ENCODE measurements around the gene MECR. TPM values are rescaled to one million over a fixed set of nuclear protein-coding genes. Genes with fewer than 3 reads are reported as not detected.

MECR gene
- total and polyA plus RNA-seq, 2 experiments from 2014 or later: 41.4 to 60.0 TPM

DNA sequence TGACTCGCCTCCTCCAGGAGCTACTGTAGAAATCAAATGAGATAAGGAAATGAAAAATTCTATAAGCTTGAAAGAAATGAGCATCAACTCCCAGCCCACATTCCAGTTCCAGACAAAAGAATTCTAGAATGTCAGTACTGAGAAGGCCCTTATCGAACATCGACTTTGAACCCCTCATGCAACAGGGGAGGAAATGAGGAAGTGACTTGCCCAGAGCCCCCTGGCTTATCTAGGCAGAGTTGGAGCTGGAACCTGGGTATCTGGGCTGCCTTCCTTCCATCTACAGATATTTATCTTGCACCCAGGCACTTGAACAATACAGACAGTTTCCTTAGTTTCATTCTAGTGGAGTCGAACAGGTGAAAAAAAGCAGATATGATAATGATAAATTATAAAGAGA is 22.3 kb downstream of the MECR start:
- TF ChIP-seq, protein P1, sequence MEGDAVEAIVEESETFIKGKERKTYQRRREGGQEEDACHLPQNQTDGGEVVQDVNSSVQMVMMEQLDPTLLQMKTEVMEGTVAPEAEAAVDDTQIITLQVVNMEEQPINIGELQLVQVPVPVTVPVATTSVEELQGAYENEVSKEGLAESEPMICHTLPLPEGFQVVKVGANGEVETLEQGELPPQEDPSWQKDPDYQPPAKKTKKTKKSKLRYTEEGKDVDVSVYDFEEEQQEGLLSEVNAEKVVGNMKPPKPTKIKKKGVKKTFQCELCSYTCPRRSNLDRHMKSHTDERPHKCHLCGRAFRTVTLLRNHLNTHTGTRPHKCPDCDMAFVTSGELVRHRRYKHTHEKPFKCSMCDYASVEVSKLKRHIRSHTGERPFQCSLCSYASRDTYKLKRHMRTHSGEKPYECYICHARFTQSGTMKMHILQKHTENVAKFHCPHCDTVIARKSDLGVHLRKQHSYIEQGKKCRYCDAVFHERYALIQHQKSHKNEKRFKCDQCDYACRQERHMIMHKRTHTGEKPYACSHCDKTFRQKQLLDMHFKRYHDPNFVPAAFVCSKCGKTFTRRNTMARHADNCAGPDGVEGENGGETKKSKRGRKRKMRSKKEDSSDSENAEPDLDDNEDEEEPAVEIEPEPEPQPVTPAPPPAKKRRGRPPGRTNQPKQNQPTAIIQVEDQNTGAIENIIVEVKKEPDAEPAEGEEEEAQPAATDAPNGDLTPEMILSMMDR (IDR thresholded peaks at IDR 0.05; ENCODE audit: low read depth, low read length): no peak
- no peak for DNase-seq (ENCODE audit: low read depth in 1 of 2, low spot score in 1 of 2)
- Histone ChIP-seq H3K36me3 (peaks cover 13% of the 10 kb centered on the region), H3K27me3 (no peaks in the 10 kb centered on the region), H3K27ac (no peak overlapping the region), H3K4me1 (ENCODE audit: low read depth) (no peaks in the 10 kb centered on the region), H3K4me3 (no peak overlapping the region), H3K9me3 (ENCODE audit: low read depth) (no peaks in the 10 kb centered on the region)

DNA sequence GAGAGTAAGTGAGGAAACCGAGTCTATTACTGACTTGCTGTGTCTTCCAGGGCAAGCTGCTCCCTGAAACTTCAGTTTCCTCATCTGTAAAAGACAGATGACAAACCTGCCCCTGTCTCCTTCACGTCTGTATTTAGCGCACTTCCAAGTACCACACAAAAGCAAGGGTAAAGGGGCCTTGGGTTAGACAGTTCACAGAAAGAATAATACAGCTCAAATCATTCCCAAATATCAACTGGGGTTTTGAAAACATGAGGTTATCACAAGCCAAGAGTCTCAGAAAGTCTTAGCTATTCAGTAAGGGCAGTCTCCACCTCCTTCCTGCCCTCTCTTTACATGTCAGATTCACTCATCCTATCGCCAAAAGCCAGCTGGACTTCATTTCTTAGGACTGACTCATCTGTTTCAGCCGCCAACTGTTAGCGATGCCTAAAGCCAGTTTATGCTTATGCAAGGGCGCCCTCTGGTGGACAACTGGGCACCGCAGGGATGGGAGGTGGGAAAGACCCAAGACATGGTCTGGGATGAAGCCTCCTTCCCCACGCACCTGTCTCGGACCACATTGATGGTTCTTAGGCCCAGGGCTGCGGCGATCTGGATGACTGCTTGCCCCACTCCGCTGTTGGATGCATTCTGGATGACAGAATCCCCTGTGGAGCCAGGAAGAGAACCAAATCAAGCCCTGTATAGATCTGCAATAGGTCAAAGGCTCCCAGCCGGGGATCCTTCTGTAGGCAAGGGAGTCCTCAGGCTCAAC is 28.0 kb downstream of the MECR start:
- H3K27me3 ChIP-seq: no peaks in the 10 kb centered on the region
- TF ChIP-seq, protein P1 (IDR thresholded peaks at IDR 0.05; ENCODE audit: low read depth, low read length): peak; percentile 97
- H3K4me1 ChIP-seq (ENCODE audit: low read depth): peaks cover 15% of the 10 kb centered on the region
- no peaks in the 10 kb centered on the region for H3K9me3 ChIP-seq (ENCODE audit: low read depth)
- H3K27ac ChIP-seq: peak overlapping the region; percentile 27
- DNase-seq (ENCODE audit: low read depth in 1 of 2, low spot score in 1 of 2): peak; percentile 96 to 98
- H3K36me3 ChIP-seq: peaks cover 24% of the 10 kb centered on the region
- no peak overlapping the region for H3K4me3 ChIP-seq

DNA sequence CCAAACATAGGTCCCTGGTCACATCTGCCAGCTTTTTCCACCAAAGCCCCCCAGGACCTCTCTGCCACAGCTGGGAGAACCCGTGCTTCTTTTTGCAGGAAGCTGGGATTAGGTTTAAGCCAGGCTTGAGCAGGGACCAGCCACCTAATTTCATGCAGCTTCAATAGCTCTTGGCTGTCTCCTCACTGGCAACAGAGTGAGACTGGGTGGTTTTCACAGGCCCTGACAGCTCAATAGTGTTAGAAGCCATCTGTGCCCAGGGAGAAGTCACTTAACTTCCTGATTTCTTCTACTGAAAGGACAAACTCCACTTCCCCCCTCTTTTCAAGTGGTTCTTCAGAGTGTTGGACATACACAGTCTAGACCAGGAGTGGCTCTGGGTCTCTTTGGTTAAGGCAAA is 28.7 kb downstream of the MECR start:
- no peaks in the 10 kb centered on the region for H3K9me3 ChIP-seq (ENCODE audit: low read depth)
- TF ChIP-seq, protein P1 (IDR thresholded peaks at IDR 0.05; ENCODE audit: low read depth, low read length): no peak
- peak overlapping the region; percentile 27 for H3K27ac ChIP-seq

DNA sequence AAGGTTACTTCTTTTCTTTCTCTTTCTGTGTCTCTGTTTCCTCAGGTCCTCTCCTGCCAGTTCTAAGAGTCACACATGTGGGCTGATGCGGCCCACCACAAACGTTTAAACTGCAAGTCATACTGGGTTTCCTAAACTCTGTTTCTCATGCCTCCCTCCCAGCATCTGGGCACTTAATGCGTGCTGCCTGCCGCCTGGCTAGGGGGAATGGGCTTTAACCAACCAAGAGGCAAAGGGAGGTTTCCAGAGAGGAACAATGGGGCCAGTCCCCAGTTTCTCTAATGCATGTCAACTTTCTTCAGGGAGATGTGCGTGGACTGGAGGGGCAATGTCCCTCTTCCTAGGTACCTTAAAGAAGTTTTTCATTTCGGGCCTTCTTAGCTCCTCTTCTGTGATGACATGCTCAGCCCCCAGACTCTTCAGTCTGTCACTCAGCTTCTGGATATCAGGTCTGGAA is 29.1 kb downstream of the MECR start:
- Histone ChIP-seq H3K4me1 (ENCODE audit: low read depth) (peaks cover 16% of the 10 kb centered on the region), H3K9me3 (ENCODE audit: low read depth) (no peaks in the 10 kb centered on the region), H3K4me3 (no peak overlapping the region), H3K27ac (no peak overlapping the region), H3K27me3 (no peaks in the 10 kb centered on the region), H3K36me3 (peaks cover 23% of the 10 kb centered on the region)
- DNase-seq (ENCODE audit: low read depth in 1 of 2, low spot score in 1 of 2): no peak
- TF ChIP-seq, protein P1 (IDR thresholded peaks at IDR 0.05; ENCODE audit: low read depth, low read length): no peak

More for the DNA sequence above, 28.7 kb downstream of the MECR start:
- Histone ChIP-seq H3K4me3 (no peak overlapping the region), H3K36me3 (peaks cover 24% of the 10 kb centered on the region), H3K4me1 (ENCODE audit: low read depth) (peaks cover 16% of the 10 kb centered on the region), H3K27me3 (no peaks in the 10 kb centered on the region)
- DNase-seq (ENCODE audit: low read depth in 1 of 2, low spot score in 1 of 2): no peak

DNA sequence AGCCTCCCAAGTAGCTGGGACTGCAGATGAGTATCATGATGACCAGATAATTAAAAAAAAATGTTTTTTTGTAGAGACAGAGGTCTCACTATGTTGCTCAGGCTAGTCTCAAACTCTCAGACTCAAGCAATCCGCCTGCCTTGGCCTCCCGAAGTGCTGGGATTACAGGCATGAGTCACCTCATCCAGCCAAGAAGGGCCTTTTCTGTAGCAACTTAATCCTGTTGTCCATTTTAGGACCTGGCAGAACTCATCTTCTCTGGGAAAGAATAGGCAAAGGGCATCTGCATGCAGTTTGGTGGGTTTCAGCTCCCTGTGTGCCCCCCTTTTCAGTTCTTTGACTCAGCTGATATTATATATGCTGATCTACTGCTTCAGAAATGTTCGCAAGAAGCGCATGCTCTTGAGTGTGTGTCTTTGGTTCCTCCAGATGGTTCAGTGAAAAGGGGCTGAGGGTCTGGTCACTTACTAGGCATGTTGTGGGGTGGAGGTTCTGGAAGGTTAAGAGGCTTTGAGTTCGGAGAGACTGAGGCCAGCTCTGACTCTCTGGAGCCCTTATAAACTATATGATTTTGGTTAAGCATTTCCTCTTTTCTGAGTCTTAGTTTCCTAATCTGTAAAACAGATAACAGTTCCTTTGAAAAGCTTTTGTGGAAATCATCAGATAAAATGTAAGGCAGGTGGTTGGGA is 29.7 kb downstream of the MECR start:
- Histone ChIP-seq H3K27me3 (no peaks in the 10 kb centered on the region), H3K4me1 (ENCODE audit: low read depth) (peaks cover 16% of the 10 kb centered on the region), H3K9me3 (ENCODE audit: low read depth) (no peaks in the 10 kb centered on the region), H3K36me3 (peaks cover 18% of the 10 kb centered on the region), H3K4me3 (no peak overlapping the region), H3K27ac (no peak overlapping the region)
- TF ChIP-seq, protein P1 (IDR thresholded peaks at IDR 0.05; ENCODE audit: low read depth, low read length): no peak
- no peak for DNase-seq (ENCODE audit: low read depth in 1 of 2, low spot score in 1 of 2)
